A549 (cell line): ENCODE results near the gene SLC6A7. TPM values are rescaled to one million over a fixed set of nuclear protein-coding genes. Genes with fewer than 3 reads are reported as not detected.

Experiments used
- ATAC-seq, 2 experiments: fragments of 200-7000 bp in 1 of 2; fragments of >200 bp in 1 of 2; cut with Nextera tagmentation in 1 of 2; cut with Tn5 transposase in 1 of 2; 3 replicates each; pipeline versions ENCODE4 v1.8.0 to v1.9.1; 2018 to 2020; ENCODE audit warnings: mild to moderate bottlenecking in 1 of 2, moderate library complexity in 1 of 2
- CTCF ChIA-PET: fragments of 300-600 bp; sonication (Branson Sonifier 250); formaldehyde crosslinking; extraction: SDS; loops from one replicate; lab custom pipeline; 2021; ENCODE audit warnings: antibody characterized with exemption, inconsistent platforms; lab: Yijun Ruan, JAX
- POLR2A ChIA-PET: fragments of 350-600 bp; formaldehyde crosslinking; extraction: SDS; loops from one replicate; lab custom pipeline; 2021; ENCODE audit warnings: antibody characterized with exemption, inconsistent platforms; lab: Yijun Ruan, JAX
- DNase-seq, 2 experiments: peaks; one replicate each; pipeline versions ENCODE4 v3.0.0 to v3.0.0-alpha.2; 2011 to 2016; ENCODE audit warnings: low read depth in 1 of 2, low spot score in 1 of 2
- FAIRE-seq: peaks from 2 replicates; lab custom pipeline; 2011; peaks lifted over from hg19 to GRCh38; lab: Jason Lieb, UNC
- H3K27ac ChIP-seq, 2 experiments: fragments of >200 bp; sonication (Bioruptor Twin); formaldehyde crosslinking; 3 replicates each; pipeline ENCODE4 v1.5.1; 2016 to 2017
- H3K4me1 ChIP-seq: fragments of >200 bp; sonication (Bioruptor Twin); formaldehyde crosslinking; 3 replicates; pipeline ENCODE4 v1.6.1; 2016
- H3K4me2 ChIP-seq: fragments of >200 bp; sonication (Bioruptor Twin); formaldehyde crosslinking; 3 replicates; pipeline ENCODE4 v1.6.1; 2016
- H3K4me3 ChIP-seq: fragments of >200 bp; sonication (Bioruptor Twin); formaldehyde crosslinking; 3 replicates; pipeline ENCODE4 v1.5.1; 2016
- H3K9me3 ChIP-seq: fragments of >200 bp; sonication (Bioruptor Twin); formaldehyde crosslinking; 3 replicates; pipeline ENCODE4 v1.6.1; 2016
- BCL3 ChIP-seq: fragments of >200 bp; sonication (Bioruptor Twin); formaldehyde crosslinking; IDR thresholded peaks from 3 replicates; pipeline ENCODE4 v1.6.1; 2016
- BHLHE40 ChIP-seq: IDR thresholded peaks from 2 replicates; pipeline ENCODE4 v1.6.1; 2012; ENCODE audit warnings: low read depth, low read length, inconsistent platforms
- CBX2 ChIP-seq: fragments of 200-600 bp; sonication (generic); IDR thresholded peaks from 2 replicates; pipeline ENCODE4 v1.6.1; 2016; ENCODE audit warnings: low read depth, mild to moderate bottlenecking, borderline replicate concordance
- CBX8 ChIP-seq: fragments of 200-600 bp; sonication (generic); IDR thresholded peaks from 2 replicates; pipeline ENCODE4 v1.6.1; 2016
- CHD2 ChIP-seq: fragments of 150-350 bp; IDR thresholded peaks from 2 replicates; pipeline ENCODE4 v1.6.1; 2014; ENCODE audit warnings: low read length; ENCODE audit not compliant: partially characterized antibody
- CHD4 ChIP-seq: fragments of 200-600 bp; sonication (generic); IDR thresholded peaks from 2 replicates; pipeline ENCODE4 v1.6.1; 2016; ENCODE audit warnings: antibody characterized with exemption, mild to moderate bottlenecking, borderline replicate concordance
- CTCF ChIP-seq: fragments of >200 bp; sonication (Bioruptor Twin); formaldehyde crosslinking; IDR thresholded peaks from 3 replicates; pipeline ENCODE4 v1.5.1; 2016
- FOSB ChIP-seq: fragments of 250-450 bp; sonication (Bioruptor Pico); IDR thresholded peaks from 2 replicates; pipeline ENCODE4 v1.5.0; 2020; ENCODE audit warnings: mild to moderate bottlenecking, moderate library complexity
- FOXS1 ChIP-seq: fragments of 250-450 bp; sonication (Bioruptor Pico); IDR thresholded peaks from 2 replicates; pipeline ENCODE4 v1.5.0; 2020; ENCODE audit warnings: mild to moderate bottlenecking, moderate library complexity
- HOXB13 ChIP-seq: fragments of 250-450 bp; sonication (Bioruptor Pico); IDR thresholded peaks from 2 replicates; pipeline ENCODE4 v1.5.0; 2020; ENCODE audit warnings: low read depth, mild to moderate bottlenecking, moderate library complexity
- JUN ChIP-seq, 2 experiments: fragments of >200 bp; sonication (Bioruptor Twin); formaldehyde crosslinking; IDR thresholded peaks; 2 replicates in 1 of 2; 3 replicates in 1 of 2; pipeline ENCODE4 v1.6.1; 2016 to 2017
- JUNB ChIP-seq: fragments of >200 bp; sonication (Bioruptor Twin); formaldehyde crosslinking; IDR thresholded peaks from 2 replicates; pipeline ENCODE4 v1.6.1; 2016
- MAFK ChIP-seq: fragments of 450-650 bp; IDR thresholded peaks from 2 replicates; pipeline ENCODE4 v1.6.1; 2014; ENCODE audit not compliant: partially characterized antibody
- MYC ChIP-seq: IDR thresholded peaks from 2 replicates; pipeline ENCODE4 v1.6.1; 2012; ENCODE audit warnings: mild to moderate bottlenecking, inconsistent platforms, low read length, improper control_type of control experiment, borderline replicate concordance
- NPAS2 ChIP-seq: fragments of 250-450 bp; sonication (Bioruptor Pico); IDR thresholded peaks from 2 replicates; pipeline ENCODE4 v1.8.0; 2022; ENCODE audit warnings: mild to moderate bottlenecking, moderate library complexity, borderline replicate concordance
- NR3C1 ChIP-seq: fragments of >200 bp; sonication (Bioruptor Twin); formaldehyde crosslinking; IDR thresholded peaks from 3 replicates; pipeline ENCODE4 v1.6.1; 2017
- POLR2AphosphoS2 ChIP-seq: conservative IDR thresholded peaks from 2 replicates; pipeline ENCODE4 v1.6.1; 2012; ENCODE audit warnings: low read length, improper control_type of control experiment, inconsistent platforms
- RAD21 ChIP-seq, 2 experiments: fragments of >200 bp in 1 of 2; sonication (Bioruptor Twin) in 1 of 2; formaldehyde crosslinking in 1 of 2; IDR thresholded peaks in 1 of 2; conservative IDR thresholded peaks in 1 of 2; 2 replicates in 1 of 2; 3 replicates in 1 of 2; pipeline ENCODE4 v1.6.1; 2012 to 2018; ENCODE audit warnings: inconsistent platforms in 1 of 2
- REST ChIP-seq: fragments of 200-600 bp; sonication (generic); IDR thresholded peaks from 2 replicates; pipeline ENCODE4 v1.6.1; 2016; ENCODE audit warnings: antibody characterized with exemption, mild to moderate bottlenecking, moderate library complexity
- RFX5 ChIP-seq: fragments of 450-650 bp; IDR thresholded peaks from 2 replicates; pipeline ENCODE4 v1.7.1; 2014; ENCODE audit warnings: antibody characterized with exemption, mild to moderate bottlenecking, moderate library complexity
- RNF2 ChIP-seq: fragments of 200-600 bp; sonication (generic); IDR thresholded peaks from 2 replicates; pipeline ENCODE4 v1.6.1; 2016; ENCODE audit warnings: low read depth, mild to moderate bottlenecking, antibody characterized with exemption, moderate library complexity, borderline replicate concordance
- SMC3 ChIP-seq: fragments of >200 bp; sonication (Bioruptor Twin); formaldehyde crosslinking; IDR thresholded peaks from 3 replicates; pipeline ENCODE4 v1.6.1; 2018; ENCODE audit warnings: inconsistent platforms
- ZFP36 ChIP-seq: fragments of 450-650 bp; IDR thresholded peaks from 2 replicates; pipeline ENCODE4 v1.6.1; 2014; ENCODE audit warnings: borderline replicate concordance; ENCODE audit not compliant: partially characterized antibody
- ZNF302 ChIP-seq: fragments of 250-450 bp; sonication (Bioruptor Pico); IDR thresholded peaks from 2 replicates; pipeline ENCODE4 v1.9.0; 2021; ENCODE audit warnings: inconsistent platforms, mild to moderate bottlenecking, moderate library complexity
- WGBS: methylation state at CpG from one replicate; pipeline ENCODE4 v1.1.6; 2017; ENCODE audit errors: missing lambda C conversion rate; 5-methylcytosine and 5-hydroxymethylcytosine counted together
- polyA plus RNA-seq, 4 experiments: library from polyadenylated mRNA; depleted of rRNA in 3 of 4; stranded (reverse); fragments of >200 nt; fragmentation: RNase III in 1 of 4; extraction: RNeasy Plus Mini Kit Qiagen cat#74134 plus additional on column Dnase treatment in 1 of 4; gene quantifications; 2 replicates in 3 of 4; 3 replicates in 1 of 4; pipeline ENCODE4 v1.2.3, GENCODE V29; 2011 to 2017

Gene SLC6A7
- polyA plus RNA-seq, 2 of the 4 experiments (the other 2 are of a cell fraction): not detected

GRCh38 chr5:150215979-150216944, 26.4 kb downstream of the SLC6A7 start:
- no peak overlapping the region for H3K4me3 ChIP-seq
- no peak for FAIRE-seq
- 65% methylated on average over 10 of the region's 10 CpGs for WGBS
- CTCF ChIA-PET: interaction anchor here (1.0 to 8.5 kb wide), 17 partner anchors 9 to 225 kb away, joined by 3 to 140 read pairs (median 4); partner anchors contain the start of gene PDGFRB
- DNase-seq: no peak
- no peaks in the 10 kb centered on the region for H3K9me3 ChIP-seq
- TF ChIP-seq CHD4 (no peak), JUNB (no peak), NPAS2 (CRISPR knock-in tag) (no peak)
- TF ChIP-seq, all 56 proteins: peak for 0
- no peak overlapping the region for H3K4me2 ChIP-seq
- no peaks in the 10 kb centered on the region for H3K4me1 ChIP-seq
- no peak for ATAC-seq
- POLR2A ChIA-PET: no interaction called here
- no peak overlapping the region for H3K27ac ChIP-seq

- ATAC-seq (no peak), FAIRE-seq (no peak)
- CTCF ChIA-PET: interaction anchor here (0.6 to 8.5 kb wide), 28 partner anchors 10 to 370 kb away, joined by 3 to 140 read pairs (median 6); partner anchors contain the start of gene PDGFRB
- H3K4me2 ChIP-seq: no peak overlapping the region
- WGBS: 36% methylated on average over 2 of the region's 2 CpGs
- H3K9me3 ChIP-seq: no peaks in the 10 kb centered on the region
- no peak overlapping the region for H3K27ac ChIP-seq
- TF ChIP-seq NR3C1 (no peak), MAFK (no peak), ZNF302 (CRISPR knock-in tag) (no peak), BHLHE40 (no peak), FOXS1 (CRISPR knock-in tag) (no peak)
- TF ChIP-seq, all 56 proteins: peak for 0
- H3K4me1 ChIP-seq: no peaks in the 10 kb centered on the region
- no peak overlapping the region for H3K4me3 ChIP-seq
- POLR2A ChIA-PET: no interaction called here
- no peak for DNase-seq
Measured at GRCh38 chr5:150217038-150217437, 27.2 kb downstream of the SLC6A7 start.

- H3K4me1 ChIP-seq: no peaks in the 10 kb centered on the region
- no peak overlapping the region for H3K4me3 ChIP-seq
- H3K27ac ChIP-seq: 0 out of 6 replicates have a peak overlapping the region, but pooled peaks of 1 of the 2 experiments have one; percentile 28
- no peak overlapping the region for H3K4me2 ChIP-seq
- CTCF ChIA-PET: interaction anchor here (0.6 to 8.5 kb wide), 66 partner anchors 11 to 581 kb away, joined by 3 to 140 read pairs (median 4); partner anchors contain the start of genes CDX1, CSF1R, PDGFRB and SLC6A7
- FAIRE-seq: no peak
- WGBS: 18% methylated on average over 10 of the region's 10 CpGs
- no peaks in the 10 kb centered on the region for H3K9me3 ChIP-seq
- DNase-seq: peak; percentile 81 to 86
- POLR2A ChIA-PET: no interaction called here
- ATAC-seq: peak; percentile 89 to 97
- TF ChIP-seq FOSB (CRISPR knock-in tag) (no peak), POLR2AphosphoS2 (no peak), CHD2 (no peak), CTCF (peak; percentile 90), RNF2 (no peak), SMC3 (peak; percentile 93), CBX8 (no peak), MYC (no peak), RFX5 (no peak), BCL3 (no peak), HOXB13 (no peak), CBX2 (no peak), REST (no peak), RAD21 (conservative IDR thresholded peaks at IDR 0.05 in 1 of 2, IDR thresholded peaks at IDR 0.05 in 1 of 2) (peak; percentile 92 to 94), ZFP36 (no peak), JUN (IDR thresholded peaks at IDR 0.05) (no peak)
Measured at GRCh38 chr5:150217873-150218692, 28.2 kb downstream of the SLC6A7 start.
